Measurements from ENCODE around the gene RHOA. TPM values are rescaled to one million over a fixed set of nuclear protein-coding genes. Genes with fewer than 3 reads are reported as not detected.
"Not testable (repeated sequence)": the region's sequence is repeated elsewhere in the genome, so short reads cannot be mapped to it uniquely, and the experiment has no call there.

Gene RHOA
- total RNA-seq, 1 donor from 2014 or later: 361 TPM

DNA sequence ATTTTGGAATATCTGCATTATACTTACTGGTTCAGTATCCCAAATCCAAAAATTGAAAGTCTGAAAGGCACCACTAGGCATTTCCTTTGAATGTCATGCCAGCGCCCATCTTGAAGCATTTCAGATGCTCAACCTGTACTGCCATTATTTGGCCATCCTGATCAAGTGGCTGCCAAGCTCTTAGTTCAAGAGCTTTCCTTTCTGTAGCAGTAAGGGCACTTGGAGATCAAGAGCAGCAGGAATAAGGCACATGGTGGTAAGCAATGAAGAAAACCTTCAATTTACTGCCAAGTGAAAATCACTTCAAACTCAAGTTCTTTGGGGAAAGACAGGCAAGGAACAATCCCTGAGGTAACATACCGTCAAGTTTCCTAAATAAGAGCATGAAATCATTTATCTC lies 10.0 kb downstream of the RHOA start:
- Mint-ChIP-seq H3K27ac (ENCODE audit: unreplicated experiment) (no peak overlapping the region), H3K27me3 (ENCODE audit: low read depth) (no peaks in the 10 kb centered on the region), H3K4me1 (peaks cover 25% of the 10 kb centered on the region), H3K4me3 (no peak overlapping the region), H3K36me3 (ENCODE audit: low read depth) (peaks cover 4% of the 10 kb centered on the region), H3K9me3 (no peaks in the 10 kb centered on the region)
- DNase-seq (ENCODE audit: low read depth, low spot score): no peak
- TF ChIP-seq, protein P1, sequence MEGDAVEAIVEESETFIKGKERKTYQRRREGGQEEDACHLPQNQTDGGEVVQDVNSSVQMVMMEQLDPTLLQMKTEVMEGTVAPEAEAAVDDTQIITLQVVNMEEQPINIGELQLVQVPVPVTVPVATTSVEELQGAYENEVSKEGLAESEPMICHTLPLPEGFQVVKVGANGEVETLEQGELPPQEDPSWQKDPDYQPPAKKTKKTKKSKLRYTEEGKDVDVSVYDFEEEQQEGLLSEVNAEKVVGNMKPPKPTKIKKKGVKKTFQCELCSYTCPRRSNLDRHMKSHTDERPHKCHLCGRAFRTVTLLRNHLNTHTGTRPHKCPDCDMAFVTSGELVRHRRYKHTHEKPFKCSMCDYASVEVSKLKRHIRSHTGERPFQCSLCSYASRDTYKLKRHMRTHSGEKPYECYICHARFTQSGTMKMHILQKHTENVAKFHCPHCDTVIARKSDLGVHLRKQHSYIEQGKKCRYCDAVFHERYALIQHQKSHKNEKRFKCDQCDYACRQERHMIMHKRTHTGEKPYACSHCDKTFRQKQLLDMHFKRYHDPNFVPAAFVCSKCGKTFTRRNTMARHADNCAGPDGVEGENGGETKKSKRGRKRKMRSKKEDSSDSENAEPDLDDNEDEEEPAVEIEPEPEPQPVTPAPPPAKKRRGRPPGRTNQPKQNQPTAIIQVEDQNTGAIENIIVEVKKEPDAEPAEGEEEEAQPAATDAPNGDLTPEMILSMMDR (conservative IDR thresholded peaks at IDR 0.05): no peak

DNA sequence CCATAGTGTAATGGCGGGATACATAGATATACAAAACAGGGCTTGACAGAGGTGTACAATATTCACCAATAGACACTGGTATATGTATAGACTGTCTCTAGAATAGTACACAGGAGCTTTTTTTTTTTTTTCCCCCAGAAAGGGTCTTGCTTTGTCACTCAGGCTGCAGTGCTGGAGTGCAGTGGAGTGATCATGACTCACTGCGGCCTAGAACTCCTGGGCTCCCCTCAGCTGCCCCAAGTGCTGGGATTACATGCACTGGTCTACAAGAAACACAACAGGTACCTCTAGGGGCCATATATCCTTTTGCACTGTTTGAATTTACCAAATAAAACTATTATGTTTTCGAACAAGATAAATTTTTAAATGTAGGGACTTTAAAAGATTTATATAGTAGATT lies 12.3 kb downstream of the RHOA start:
- Mint-ChIP-seq H3K4me3 (no peak overlapping the region), H3K4me1 (peaks cover 18% of the 10 kb centered on the region), H3K9me3 (no peaks in the 10 kb centered on the region), H3K27me3 (ENCODE audit: low read depth) (no peaks in the 10 kb centered on the region), H3K27ac (ENCODE audit: unreplicated experiment) (no peak overlapping the region), H3K36me3 (ENCODE audit: low read depth) (peaks cover 11% of the 10 kb centered on the region)
- DNase-seq (ENCODE audit: low read depth, low spot score): no peak
- TF ChIP-seq, protein P1 (conservative IDR thresholded peaks at IDR 0.05): no peak

GRCh38 chr3:49397470-49397869 lies 14.3 kb downstream of the RHOA start:
- peaks cover 12% of the 10 kb centered on the region for H3K36me3 Mint-ChIP-seq (ENCODE audit: low read depth)
- H3K4me3 Mint-ChIP-seq: no peak overlapping the region
- TF ChIP-seq, protein P1 (conservative IDR thresholded peaks at IDR 0.05): no peak
- no peaks in the 10 kb centered on the region for H3K27me3 Mint-ChIP-seq (ENCODE audit: low read depth)
- no peak for DNase-seq (ENCODE audit: low read depth, low spot score)
- H3K9me3 Mint-ChIP-seq: no peaks in the 10 kb centered on the region
- no peak overlapping the region for H3K27ac Mint-ChIP-seq (ENCODE audit: unreplicated experiment)
- H3K4me1 Mint-ChIP-seq: peaks cover 18% of the 10 kb centered on the region

DNA sequence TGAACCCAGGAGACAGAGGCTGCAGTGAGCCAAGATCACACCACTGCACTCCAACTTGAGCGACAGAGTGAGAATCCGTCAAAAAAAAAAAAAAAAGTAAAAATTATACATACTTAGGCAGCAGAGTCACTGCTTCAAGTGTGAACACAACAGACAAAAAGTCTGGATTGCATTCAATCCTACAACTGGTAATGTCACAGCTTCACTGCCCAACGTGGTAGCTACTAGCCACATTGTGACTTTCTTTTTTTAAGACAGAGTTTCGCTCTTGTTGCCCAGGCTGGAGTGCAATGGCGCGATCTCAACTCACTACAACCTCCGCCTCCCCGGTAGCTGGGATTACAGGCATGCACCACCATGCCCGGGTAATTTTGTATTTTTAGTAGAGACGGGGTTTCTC lies 20.5 kb downstream of the RHOA start:
- H3K27me3 Mint-ChIP-seq (ENCODE audit: low read depth); H3K9me3 Mint-ChIP-seq; H3K27ac Mint-ChIP-seq (ENCODE audit: unreplicated experiment): not testable (repeated sequence)

GRCh38 chr3:49389297-49389696 lies 22.5 kb downstream of the RHOA start:
- no peak for DNase-seq (ENCODE audit: low read depth, low spot score)
- TF ChIP-seq, protein P1 (conservative IDR thresholded peaks at IDR 0.05): no peak
- no peak overlapping the region for H3K4me3 Mint-ChIP-seq
- peaks cover 3% of the 10 kb centered on the region for H3K36me3 Mint-ChIP-seq (ENCODE audit: low read depth)
- no peak overlapping the region for H3K27ac Mint-ChIP-seq (ENCODE audit: unreplicated experiment)
- no peaks in the 10 kb centered on the region for H3K27me3 Mint-ChIP-seq (ENCODE audit: low read depth)
- H3K4me1 Mint-ChIP-seq: peaks cover 8% of the 10 kb centered on the region
- H3K9me3 Mint-ChIP-seq: no peaks in the 10 kb centered on the region

More for the DNA sequence above, 20.5 kb downstream of the RHOA start:
- H3K4me3 Mint-ChIP-seq; DNase-seq (ENCODE audit: low read depth, low spot score); H3K4me1 Mint-ChIP-seq: not testable (repeated sequence)
- H3K36me3 Mint-ChIP-seq (ENCODE audit: low read depth): peaks cover 11% of the 10 kb centered on the region

- peaks cover 11% of the 10 kb centered on the region for H3K4me1 Mint-ChIP-seq
- H3K27me3 Mint-ChIP-seq (ENCODE audit: low read depth): no peaks in the 10 kb centered on the region
- peaks cover 3% of the 10 kb centered on the region for H3K36me3 Mint-ChIP-seq (ENCODE audit: low read depth)
- TF ChIP-seq, protein P1 (conservative IDR thresholded peaks at IDR 0.05): no peak
- H3K4me3 Mint-ChIP-seq: no peak overlapping the region
- H3K27ac Mint-ChIP-seq (ENCODE audit: unreplicated experiment): no peak overlapping the region
- H3K9me3 Mint-ChIP-seq: no peaks in the 10 kb centered on the region
- no peak for DNase-seq (ENCODE audit: low read depth, low spot score)
These were observed 23.4 kb downstream of the RHOA start for GRCh38 chr3:49388289-49388820.
